Astrocyte of the spinal cord (primary cell): ENCODE data around the gene BRI3BP.

Experiments
- DNase-seq: peaks from one replicate; pipeline ENCODE4 v3.0.0; 2011; ENCODE audit warnings: low read depth, low spot score
- H3K4me3 ChIP-seq: 2 replicates; pipeline ENCODE4 v1.5.1; 2011; ENCODE audit warnings: low read depth, mild to moderate bottlenecking, low read length, moderate library complexity
- CTCF ChIP-seq: IDR thresholded peaks from 2 replicates; pipeline ENCODE4 v1.5.1; 2012; ENCODE audit warnings: low read depth, mild to moderate bottlenecking, low read length, inconsistent platforms
- in situ Hi-C: cut with HindIII; loops from 2 replicates; pipeline ENCODE4 v1.10.0; 2017; ENCODE audit warnings: low sequenced_read_pairs

BRI3BP gene

GRCh38 chr12:124963211-124963610 lies 30.2 kb upstream of the BRI3BP start:
- DNase-seq, result no peak
- TF ChIP-seq CTCF, result no peak
- no peak overlapping the region for H3K4me3 ChIP-seq

GRCh38 chr12:124964251-124964650 lies 29.2 kb upstream of the BRI3BP start:
- no peak for DNase-seq
- in situ Hi-C loops, result no loop called here
- no peak for TF ChIP-seq CTCF
- no peak overlapping the region for H3K4me3 ChIP-seq

More at GRCh38 chr12:124963211-124963610, 30.2 kb upstream of the BRI3BP start:
- in situ Hi-C loops, result no loop called here

- DNase-seq, result no peak
- in situ Hi-C loops, result no loop called here
- no peak overlapping the region for H3K4me3 ChIP-seq
- no peak for TF ChIP-seq CTCF
These were observed 28.5 kb upstream of the BRI3BP start for GRCh38 chr12:124964836-124965462.

GRCh38 chr12:124967016-124967739 lies 26.3 kb upstream of the BRI3BP start:
- no peak overlapping the region for H3K4me3 ChIP-seq
- DNase-seq, result no peak
- no peak for TF ChIP-seq CTCF
- in situ Hi-C loops, result no loop called here

GRCh38 chr12:124968656-124969055 lies 24.8 kb upstream of the BRI3BP start:
- no peak for TF ChIP-seq CTCF
- in situ Hi-C loops, result no loop called here

GRCh38 chr12:124970647-124971402 lies 22.6 kb upstream of the BRI3BP start:
- H3K4me3 ChIP-seq, result no peak overlapping the region
- DNase-seq, result no peak
- no peak for TF ChIP-seq CTCF
- in situ Hi-C loops, result no loop called here

More at GRCh38 chr12:124968656-124969055, 24.8 kb upstream of the BRI3BP start:
- DNase-seq, result no peak
- no peak overlapping the region for H3K4me3 ChIP-seq
